ENCODE data around the gene MAP1LC3A.

MAP1LC3A gene

DNA sequence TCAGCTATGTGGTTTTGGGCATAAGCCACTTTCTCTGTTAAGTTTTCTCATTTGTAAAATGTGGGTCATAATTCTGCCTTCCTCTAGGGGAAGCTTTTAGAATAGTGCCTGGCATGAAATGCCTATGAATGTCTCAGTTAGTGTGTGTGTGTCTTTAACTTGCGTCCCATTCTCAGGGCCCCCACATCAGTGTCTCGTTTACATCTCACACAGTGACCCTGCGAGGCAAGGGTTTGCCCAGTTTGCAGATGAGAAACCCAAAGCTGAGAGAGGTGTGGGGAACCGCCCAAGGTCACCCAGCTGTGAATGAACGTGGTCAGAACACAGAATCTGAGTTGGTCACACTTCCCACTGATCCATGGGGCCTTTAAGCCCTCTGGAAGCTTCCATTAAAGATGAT is 28.2 kb upstream of the MAP1LC3A start:
- no peak for DNase-seq

DNA sequence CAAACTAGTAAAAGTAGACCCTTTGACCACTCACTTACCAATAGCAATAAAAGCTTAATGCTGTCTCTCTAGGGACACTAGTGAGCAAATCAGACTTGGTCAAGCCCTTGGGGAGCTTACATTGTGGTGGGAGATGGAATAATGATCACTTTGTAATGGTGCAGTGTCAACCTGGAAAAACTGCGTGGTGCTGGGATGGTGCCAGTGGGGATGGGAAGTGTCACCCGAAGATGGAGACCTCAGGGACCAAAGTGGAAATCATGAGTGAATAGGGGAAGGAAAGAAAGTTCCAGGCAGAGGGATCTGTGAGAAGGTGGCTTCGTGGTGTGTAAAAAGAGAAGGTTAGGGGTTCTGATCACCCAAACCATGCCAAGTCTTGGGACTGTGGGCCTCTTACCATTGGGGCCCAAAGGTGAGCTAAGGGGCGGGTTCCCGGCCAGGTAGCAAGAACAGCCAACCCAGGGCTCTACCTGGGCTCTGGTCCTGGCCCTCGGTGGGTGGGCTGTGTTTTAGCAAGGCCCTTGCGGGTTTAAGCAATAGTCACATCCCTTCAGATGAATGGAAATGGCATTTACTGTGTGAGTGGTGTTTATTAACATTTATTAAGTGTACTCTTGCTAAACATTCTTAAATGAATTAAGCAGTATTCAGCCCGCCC is 26.8 kb upstream of the MAP1LC3A start:
- DNase-seq: no peak

DNA sequence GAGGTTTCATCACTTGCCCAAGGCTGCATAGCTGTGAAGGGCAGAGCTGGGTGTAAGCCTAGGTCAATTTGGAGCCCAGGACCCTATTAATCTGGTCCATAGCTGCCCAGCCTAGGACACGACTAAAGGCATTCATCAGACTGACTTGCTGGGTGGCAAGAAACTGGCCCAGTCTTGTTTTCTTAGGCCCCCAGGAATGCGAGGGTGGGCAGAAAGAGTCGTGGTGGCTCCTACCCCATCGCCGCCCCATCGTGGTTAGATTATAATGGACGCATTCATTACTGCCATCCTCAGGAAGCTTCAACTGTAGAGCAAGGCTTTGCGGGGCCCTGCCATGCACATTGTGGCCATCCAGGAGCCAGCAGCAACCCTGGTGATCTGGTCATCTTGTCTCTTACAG is 26.2 kb upstream of the MAP1LC3A start:
- no peak for DNase-seq

GRCh38 chr20:34532756-34533155 is 25.8 kb upstream of the MAP1LC3A start:
- DNase-seq: no peak

DNA sequence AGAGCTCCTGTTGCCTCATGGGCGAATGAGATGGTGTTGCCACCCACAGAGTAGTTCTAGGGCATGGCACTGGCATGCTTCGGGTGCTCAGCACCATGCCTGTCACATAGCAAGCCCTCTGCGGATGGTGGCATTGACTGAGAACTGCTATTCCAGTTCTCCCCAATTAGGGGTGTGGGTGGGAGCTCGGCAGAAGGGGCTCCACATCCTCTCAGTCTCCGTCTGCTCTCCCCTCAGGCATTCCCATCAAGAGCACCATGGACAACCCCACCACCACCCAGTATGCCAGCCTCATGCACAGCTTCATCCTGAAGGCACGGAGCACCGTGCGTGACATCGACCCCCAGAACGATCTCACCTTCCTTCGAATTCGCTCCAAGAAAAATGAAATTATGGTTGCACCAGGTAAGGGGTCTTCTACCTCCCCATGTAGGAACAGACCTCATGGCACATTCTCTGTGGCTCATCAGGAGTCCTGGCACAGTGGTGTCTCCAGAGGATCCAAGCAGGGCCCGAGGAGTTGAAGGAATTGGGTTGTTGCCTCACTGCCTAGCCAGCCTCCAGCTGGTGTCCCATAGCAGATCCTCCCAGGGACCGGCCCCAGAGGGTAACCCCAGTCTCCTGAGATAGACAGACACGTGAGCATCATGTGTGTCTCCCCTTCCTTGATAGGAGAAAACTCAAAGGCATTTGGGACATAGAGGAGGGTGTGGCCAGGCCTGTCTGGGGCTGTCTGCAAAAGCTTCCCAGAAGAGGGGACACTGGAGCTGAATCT is 23.9 kb upstream of the MAP1LC3A start:
- no peak for DNase-seq

GRCh38 chr20:34535301-34535840 is 23.1 kb upstream of the MAP1LC3A start:
- no peak for DNase-seq

DNA sequence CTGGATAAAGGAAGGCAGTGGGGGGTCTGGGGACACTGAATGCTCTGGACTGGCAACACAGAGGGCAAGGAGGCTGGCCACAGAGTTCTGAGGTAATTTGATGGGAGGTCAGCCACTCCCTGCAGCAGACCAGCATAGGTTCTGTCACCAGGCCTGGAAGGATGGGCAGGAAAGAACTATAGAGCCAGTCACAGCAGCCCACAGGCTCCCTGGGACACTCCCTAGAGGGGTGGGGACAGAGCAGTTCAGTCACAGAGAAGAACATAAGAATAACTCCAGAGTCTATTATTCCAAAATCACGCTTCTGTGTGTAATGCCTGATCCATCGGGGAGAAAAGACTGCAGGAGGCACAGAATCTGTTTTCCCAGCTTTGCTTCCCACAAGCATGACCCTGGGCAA is 22.7 kb upstream of the MAP1LC3A start:
- no peak for DNase-seq

DNA sequence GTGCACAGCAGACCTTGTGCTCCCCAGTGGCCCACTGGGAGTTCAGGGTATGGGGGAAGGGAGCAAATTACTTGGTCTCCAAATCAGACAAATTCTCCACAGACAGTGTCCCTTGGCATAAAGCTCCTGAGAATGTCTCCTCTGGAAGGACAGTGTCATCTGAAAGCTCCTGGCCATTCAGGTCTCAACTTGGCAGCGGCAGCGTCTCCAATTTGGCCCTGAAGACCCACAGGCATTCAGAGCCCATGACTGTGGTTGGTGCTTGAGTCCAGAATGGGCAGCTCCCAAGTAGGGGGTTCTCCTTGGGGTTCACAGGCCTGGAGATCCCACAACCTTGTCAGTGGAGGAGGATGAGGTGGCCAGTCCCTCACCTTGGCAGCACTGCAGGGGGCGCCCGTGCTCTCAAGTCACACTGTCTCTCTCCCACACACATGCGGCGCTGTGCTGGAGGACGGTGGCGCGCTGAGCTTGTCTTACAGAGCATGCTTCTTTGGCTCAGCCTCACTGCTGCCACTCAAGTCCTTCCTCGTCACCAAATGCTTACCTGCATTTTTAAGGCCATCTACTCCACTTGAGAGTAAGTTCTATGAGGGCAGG is 21.6 kb upstream of the MAP1LC3A start:
- DNase-seq: no peak

GRCh38 chr20:34537651-34538050 is 20.9 kb upstream of the MAP1LC3A start:
- DNase-seq: no peak

- peak; percentile 50 to 51 for DNase-seq
Measured at GRCh38 chr20:34538671-34539123, 19.8 kb upstream of the MAP1LC3A start.

- no peak for DNase-seq
Measured at GRCh38 chr20:34539756-34540155, 18.8 kb upstream of the MAP1LC3A start.

GRCh38 chr20:34540596-34541263 is 17.8 kb upstream of the MAP1LC3A start:
- DNase-seq: no peak

- no peak for DNase-seq
Measured at GRCh38 chr20:34541264-34541901, 17.1 kb upstream of the MAP1LC3A start.

DNA sequence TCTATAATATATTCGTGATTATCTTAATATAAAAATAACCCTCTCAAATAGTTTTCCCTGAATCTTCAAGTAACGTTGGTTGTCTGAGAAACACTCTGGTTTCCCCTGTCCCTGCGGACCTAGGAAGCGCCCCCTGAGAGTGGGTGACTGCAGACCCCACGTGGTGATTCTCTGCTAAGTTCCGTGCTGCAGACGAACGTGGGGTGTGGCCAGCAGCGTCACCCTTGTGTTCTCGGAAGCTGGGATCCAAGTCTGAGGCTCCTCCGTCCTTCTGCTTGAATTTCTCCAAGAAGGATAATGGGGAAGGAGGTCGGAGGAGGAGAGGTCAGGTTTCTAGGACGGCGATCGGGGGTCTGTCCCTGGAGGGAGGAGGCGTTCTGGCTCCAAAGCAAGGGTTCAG is 16.6 kb upstream of the MAP1LC3A start:
- DNase-seq: no peak

GRCh38 chr20:34542439-34542838 is 16.1 kb upstream of the MAP1LC3A start:
- DNase-seq: no peak

- DNase-seq: no peak
Measured at GRCh38 chr20:34543463-34544056, 15.0 kb upstream of the MAP1LC3A start.

- DNase-seq: no peak
Measured at GRCh38 chr20:34544109-34544796, 14.3 kb upstream of the MAP1LC3A start.

- no peak for DNase-seq
Measured at GRCh38 chr20:34546751-34547181, 11.8 kb upstream of the MAP1LC3A start.

DNA sequence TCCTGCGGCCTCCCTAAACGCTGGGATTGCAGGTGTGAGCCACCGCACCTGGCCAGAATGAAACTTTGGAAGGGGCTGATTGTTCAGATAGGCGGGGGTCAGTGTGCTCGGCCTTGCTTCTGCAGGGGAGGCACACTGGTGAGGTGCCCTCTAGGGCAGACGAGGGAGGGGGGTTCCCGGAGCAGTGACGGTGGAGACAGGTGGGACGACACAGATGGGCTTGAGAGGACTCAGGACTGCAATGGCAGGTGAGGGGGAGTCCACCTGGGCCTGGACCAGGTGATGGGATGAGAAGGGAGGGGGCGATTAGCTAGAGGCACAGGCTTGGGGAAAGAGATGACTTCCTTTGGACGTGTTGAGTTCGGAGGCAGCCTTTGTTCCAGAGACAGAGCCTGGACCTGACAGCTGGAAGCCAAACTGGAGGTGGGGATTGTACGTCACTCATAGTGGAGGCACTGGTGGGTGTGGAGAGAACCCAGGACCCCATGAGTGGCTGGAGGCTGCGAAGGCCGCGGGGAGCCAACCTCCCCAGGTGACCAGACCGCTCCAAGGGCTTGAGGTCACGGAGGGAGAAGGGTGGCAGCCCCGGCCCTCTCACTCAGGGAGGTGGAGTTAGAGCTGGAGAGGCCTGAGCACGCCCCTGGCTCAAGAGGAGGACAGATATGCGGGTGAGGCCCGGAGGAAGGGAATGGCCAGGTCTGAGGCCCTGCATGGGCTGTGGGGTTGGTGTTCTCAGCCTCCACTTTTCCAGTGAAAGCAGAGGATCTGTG is 10.5 kb upstream of the MAP1LC3A start:
- DNase-seq: no peak

- DNase-seq: no peak
Measured at GRCh38 chr20:34549291-34549928, 9.1 kb upstream of the MAP1LC3A start.
